ENCODE measurements around the gene ADCY4.

ADCY4 gene

DNA sequence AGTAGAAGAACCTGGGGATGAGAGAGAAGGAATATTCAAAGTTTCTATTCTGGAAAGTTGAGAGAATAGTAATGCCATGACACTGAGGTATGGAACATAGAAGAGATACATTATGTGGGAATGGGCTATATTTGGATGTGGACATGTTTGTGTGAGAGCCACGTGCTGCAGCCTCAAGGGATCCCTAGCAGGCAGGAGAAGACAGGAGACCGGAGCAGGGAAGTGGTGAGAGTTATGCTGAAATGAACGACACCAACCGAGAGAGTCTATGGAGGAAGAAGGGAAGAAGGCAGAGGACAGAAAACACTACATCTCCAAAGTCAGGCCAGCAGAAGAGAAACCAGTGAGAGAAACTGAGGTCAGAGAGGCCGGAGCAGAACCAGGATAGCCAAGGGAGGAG, 14.9 kb upstream of the ADCY4 start:
- in situ Hi-C loops (cut with HindIII; ENCODE audit: low sequenced_read_pairs): no loop called here
- DNase-seq (ENCODE audit: low read depth, low spot score): no peak
- TF ChIP-seq, protein P1, sequence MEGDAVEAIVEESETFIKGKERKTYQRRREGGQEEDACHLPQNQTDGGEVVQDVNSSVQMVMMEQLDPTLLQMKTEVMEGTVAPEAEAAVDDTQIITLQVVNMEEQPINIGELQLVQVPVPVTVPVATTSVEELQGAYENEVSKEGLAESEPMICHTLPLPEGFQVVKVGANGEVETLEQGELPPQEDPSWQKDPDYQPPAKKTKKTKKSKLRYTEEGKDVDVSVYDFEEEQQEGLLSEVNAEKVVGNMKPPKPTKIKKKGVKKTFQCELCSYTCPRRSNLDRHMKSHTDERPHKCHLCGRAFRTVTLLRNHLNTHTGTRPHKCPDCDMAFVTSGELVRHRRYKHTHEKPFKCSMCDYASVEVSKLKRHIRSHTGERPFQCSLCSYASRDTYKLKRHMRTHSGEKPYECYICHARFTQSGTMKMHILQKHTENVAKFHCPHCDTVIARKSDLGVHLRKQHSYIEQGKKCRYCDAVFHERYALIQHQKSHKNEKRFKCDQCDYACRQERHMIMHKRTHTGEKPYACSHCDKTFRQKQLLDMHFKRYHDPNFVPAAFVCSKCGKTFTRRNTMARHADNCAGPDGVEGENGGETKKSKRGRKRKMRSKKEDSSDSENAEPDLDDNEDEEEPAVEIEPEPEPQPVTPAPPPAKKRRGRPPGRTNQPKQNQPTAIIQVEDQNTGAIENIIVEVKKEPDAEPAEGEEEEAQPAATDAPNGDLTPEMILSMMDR (IDR thresholded peaks at IDR 0.05; ENCODE audit: low read depth, low read length): no peak
- no peak overlapping the region for H3K4me3 ChIP-seq (ENCODE audit: low read depth, low read length)

DNA sequence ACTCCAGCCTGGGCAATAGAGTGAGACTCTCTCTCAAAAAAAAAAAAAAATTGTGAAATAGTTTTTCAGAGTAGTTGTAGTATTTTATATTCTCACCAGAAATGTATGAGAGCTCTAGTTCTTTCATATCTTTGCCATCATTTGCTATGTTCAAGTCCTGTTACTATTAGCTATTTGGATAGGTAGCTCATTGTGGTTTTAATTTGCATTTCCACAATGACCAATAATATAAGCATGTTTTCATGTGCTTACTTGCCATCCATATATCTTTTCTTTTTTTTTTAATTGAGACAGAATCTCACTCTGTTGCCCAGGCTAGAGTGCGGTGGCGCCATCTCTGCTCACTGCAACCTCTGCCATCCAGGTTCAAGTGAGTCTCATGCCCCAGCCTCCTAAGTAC, 13.3 kb upstream of the ADCY4 start:
- TF ChIP-seq, protein P1 (IDR thresholded peaks at IDR 0.05; ENCODE audit: low read depth, low read length): no peak
- no peak overlapping the region for H3K4me3 ChIP-seq (ENCODE audit: low read depth, low read length)
- in situ Hi-C loops (cut with HindIII; ENCODE audit: low sequenced_read_pairs): no loop called here
- no peak for DNase-seq (ENCODE audit: low read depth, low spot score)

DNA sequence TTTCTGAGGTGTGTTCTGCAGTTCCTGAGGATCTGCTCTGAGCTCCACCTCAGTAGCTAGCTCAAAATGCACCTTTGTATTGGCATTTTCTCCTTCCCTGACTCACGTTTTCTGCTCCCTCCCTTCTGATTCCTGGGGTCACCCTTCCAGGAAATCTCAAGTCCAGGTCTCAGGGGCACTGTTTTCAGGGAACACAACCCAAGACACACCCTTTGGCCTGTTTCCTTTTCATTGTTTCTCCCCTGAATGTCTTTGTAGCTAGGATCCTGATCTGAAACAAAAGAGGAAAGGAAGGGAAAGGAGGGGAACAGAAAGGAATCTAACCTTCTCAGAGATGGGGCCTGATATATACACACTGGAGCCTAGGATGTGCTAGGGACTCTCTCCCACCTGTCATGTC, 12.3 kb upstream of the ADCY4 start:
- no peak overlapping the region for H3K4me3 ChIP-seq (ENCODE audit: low read depth, low read length)
- TF ChIP-seq, protein P1 (IDR thresholded peaks at IDR 0.05; ENCODE audit: low read depth, low read length): no peak
- in situ Hi-C loops (cut with HindIII; ENCODE audit: low sequenced_read_pairs): no loop called here
- DNase-seq (ENCODE audit: low read depth, low spot score): no peak

DNA sequence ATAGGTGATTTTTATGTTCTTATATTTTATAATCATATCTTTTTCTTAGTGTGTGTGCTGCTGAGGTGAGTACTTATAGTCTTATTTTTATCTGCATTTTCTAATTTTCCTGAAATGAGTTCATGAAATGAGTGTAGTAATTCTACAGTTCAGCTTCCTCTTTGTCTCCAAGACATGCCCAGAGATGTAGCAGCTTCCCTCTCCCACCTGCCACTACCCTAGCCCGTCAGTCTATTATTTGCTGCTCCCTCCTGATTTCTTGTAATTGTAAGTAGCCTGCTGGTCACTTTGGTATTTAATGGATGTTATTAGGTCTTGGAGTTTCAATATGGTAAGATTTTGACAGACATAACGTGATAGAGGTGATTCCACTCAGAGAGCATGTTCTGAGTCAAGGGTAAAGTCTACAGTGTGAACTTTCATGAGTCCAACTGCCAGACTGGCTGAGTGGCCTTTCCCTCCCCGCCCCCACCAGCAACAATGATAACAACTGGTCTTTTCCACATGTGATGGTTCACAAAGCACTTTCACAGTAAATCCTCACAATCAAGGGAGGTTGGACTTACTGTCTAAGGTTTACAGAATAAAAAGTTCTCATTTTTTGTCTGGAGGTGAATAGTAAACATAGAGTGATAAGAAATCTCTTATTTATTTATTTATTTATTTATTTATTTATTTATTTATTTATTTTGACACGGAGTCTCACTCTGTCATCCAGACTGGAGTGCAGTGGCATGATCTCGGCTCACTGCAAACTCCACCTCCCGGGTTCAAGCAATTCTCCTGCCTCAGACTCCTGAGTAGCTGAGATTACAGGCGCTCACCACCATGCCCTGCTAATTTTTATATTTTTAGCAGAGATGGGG, 9.2 kb upstream of the ADCY4 start:
- in situ Hi-C loops (cut with HindIII; ENCODE audit: low sequenced_read_pairs): no loop called here
- TF ChIP-seq, protein P1 (IDR thresholded peaks at IDR 0.05; ENCODE audit: low read depth, low read length): no peak
- no peak overlapping the region for H3K4me3 ChIP-seq (ENCODE audit: low read depth, low read length)
- no peak for DNase-seq (ENCODE audit: low read depth, low spot score)

DNA sequence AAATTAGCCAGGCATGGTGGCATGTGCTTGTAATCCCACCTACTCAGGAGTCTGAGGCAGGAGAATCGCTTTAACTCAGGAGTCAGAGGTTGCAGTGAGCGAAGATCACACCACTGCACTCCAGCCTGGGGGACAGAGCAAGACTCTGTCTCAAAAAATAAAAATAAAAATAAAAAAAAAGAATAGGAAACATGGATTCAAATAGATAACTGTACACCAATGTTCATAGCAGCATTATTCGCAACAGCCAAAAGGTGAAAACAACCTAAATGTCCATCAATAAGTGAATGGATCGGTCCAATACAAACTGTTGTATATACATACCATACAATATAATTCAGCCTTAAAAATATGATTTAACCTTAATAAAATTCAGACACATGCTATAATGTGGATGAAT, 8.0 kb upstream of the ADCY4 start:
- no peak for DNase-seq (ENCODE audit: low read depth, low spot score)
- H3K4me3 ChIP-seq (ENCODE audit: low read depth, low read length): no peak overlapping the region
- in situ Hi-C loops (cut with HindIII; ENCODE audit: low sequenced_read_pairs): no loop called here
- TF ChIP-seq, protein P1 (IDR thresholded peaks at IDR 0.05; ENCODE audit: low read depth, low read length): no peak

DNA sequence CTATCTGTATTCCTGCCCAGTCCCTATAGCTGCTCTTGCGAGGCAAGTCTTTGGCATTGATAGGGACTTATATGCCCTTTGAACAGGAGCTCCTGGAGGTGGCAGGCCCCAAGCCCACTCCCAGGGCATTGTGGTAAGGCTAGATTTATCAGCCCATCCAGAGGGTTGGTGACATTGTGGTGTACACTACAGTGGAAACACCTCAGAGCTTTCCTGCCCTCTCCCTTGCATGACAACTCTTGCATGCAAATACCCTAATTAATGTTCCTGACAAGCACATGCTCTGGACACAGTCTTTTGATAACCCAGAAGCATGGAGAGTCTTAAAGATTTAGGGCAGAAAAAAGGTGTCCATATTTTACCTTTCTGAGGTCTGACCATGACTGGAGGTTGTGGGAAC, 5.7 kb upstream of the ADCY4 start:
- TF ChIP-seq, protein P1 (IDR thresholded peaks at IDR 0.05; ENCODE audit: low read depth, low read length): no peak
- no peak for DNase-seq (ENCODE audit: low read depth, low spot score)
- in situ Hi-C loops (cut with HindIII; ENCODE audit: low sequenced_read_pairs): no loop called here
- no peak overlapping the region for H3K4me3 ChIP-seq (ENCODE audit: low read depth, low read length)

Data from astrocyte of the spinal cord (primary cell).